BE2C (cell line): Measurements from ENCODE around the gene TRABD.

Source experiments
- DNase-seq: peaks from one replicate; pipeline ENCODE4 v3.0.0-alpha.2; 2020
- H3K27me3 ChIP-seq: fragments of 250-450 bp; sonication (Bioruptor Pico); 2 replicates; pipeline ENCODE4 v1.5.1; 2020; ENCODE audit warnings: mild to moderate bottlenecking
- H3K36me3 ChIP-seq: fragments of 250-450 bp; sonication (Bioruptor Pico); 2 replicates; pipeline ENCODE4 v1.5.1; 2020; ENCODE audit warnings: mild to moderate bottlenecking
- H3K4me1 ChIP-seq: fragments of 250-450 bp; sonication (Bioruptor Pico); 2 replicates; pipeline ENCODE4 v1.5.1; 2020
- H3K4me3 ChIP-seq: 2 replicates; pipeline ENCODE4 v1.5.1; 2011; ENCODE audit warnings: low read depth, low read length
- H3K9me3 ChIP-seq: fragments of 250-450 bp; sonication (Bioruptor Pico); 2 replicates; pipeline ENCODE4 v1.5.1; 2020
- TF ChIP-seq, protein P1 (sequence below): IDR thresholded peaks from 2 replicates; pipeline ENCODE4 v1.5.1; 2012; ENCODE audit warnings: mild to moderate bottlenecking, low read depth, low read length

The TRABD gene

DNA sequence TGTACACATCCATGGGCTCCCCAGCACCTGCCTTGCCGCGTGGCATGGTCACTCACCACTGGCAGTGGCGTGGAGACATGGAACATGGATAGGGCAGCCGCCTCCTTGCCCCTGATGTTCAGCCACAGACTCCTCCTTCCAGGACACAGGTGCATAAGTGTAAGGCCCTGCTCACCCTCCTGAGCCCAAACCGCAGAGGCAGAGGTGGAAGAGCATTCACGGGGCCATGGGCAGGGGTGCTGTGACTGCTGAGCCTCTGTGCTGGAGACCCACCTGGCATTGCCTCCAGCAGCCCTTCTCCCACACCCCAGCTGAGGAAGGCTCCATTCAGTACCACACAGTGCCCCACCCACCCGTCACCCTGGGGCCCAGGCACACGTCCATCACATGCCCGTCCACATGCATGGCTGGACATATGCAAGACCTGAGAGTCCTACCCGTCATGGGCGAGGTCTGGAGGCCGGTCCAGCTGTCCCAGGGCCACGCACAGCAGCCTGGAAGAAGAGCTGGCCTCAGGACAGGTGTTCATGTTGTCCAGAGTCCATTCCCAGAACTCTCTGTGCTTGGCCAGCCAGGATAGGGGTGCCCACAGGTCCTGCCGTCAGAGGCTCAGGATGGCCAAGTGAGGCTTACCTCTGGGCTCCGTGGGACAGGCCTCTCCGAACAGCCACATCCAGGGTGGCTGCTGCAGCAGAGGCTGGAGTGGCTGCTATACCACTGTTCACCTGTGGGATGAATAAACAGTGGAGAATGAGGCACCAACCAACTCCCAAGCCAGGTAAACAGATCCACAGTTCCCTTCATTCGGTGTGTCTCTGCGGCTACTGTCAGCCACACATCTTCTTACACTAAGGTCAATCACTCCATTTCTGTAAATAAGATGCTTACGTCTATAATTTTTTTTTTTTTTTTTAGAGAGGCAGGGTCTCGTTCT is 60.8 kb downstream of the TRABD start:
- Histone ChIP-seq H3K4me1 (peaks cover 17% of the 10 kb centered on the region), H3K36me3 (peaks cover 14% of the 10 kb centered on the region), H3K9me3 (no peaks in the 10 kb centered on the region), H3K27me3 (no peaks in the 10 kb centered on the region), H3K4me3 (no peak overlapping the region)
- DNase-seq = no peak
- TF ChIP-seq, protein P1, sequence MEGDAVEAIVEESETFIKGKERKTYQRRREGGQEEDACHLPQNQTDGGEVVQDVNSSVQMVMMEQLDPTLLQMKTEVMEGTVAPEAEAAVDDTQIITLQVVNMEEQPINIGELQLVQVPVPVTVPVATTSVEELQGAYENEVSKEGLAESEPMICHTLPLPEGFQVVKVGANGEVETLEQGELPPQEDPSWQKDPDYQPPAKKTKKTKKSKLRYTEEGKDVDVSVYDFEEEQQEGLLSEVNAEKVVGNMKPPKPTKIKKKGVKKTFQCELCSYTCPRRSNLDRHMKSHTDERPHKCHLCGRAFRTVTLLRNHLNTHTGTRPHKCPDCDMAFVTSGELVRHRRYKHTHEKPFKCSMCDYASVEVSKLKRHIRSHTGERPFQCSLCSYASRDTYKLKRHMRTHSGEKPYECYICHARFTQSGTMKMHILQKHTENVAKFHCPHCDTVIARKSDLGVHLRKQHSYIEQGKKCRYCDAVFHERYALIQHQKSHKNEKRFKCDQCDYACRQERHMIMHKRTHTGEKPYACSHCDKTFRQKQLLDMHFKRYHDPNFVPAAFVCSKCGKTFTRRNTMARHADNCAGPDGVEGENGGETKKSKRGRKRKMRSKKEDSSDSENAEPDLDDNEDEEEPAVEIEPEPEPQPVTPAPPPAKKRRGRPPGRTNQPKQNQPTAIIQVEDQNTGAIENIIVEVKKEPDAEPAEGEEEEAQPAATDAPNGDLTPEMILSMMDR = no peak

DNA sequence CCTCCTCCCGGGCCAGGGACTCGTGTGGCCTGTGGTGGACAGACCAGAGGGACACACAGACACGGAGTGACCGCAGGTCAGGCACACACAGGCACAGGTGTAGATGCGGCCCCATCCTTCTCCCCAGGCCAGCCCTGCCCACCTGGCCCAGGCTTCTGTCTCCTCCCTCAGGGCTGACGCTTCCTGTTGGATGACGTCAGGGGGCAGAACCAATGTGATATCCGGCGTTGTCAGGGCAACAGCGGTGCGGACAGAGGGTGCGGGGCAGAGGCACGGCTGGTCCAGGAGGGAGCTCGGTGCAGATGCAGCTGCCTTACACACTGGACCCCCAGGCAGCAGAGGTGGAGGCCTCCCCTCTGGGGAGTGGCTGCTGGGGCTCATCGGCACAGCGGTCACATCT is 62.0 kb downstream of the TRABD start:
- Histone ChIP-seq H3K36me3 (peaks cover 14% of the 10 kb centered on the region), H3K4me1 (peaks cover 19% of the 10 kb centered on the region), H3K4me3 (peak overlapping the region; percentile 45), H3K27me3 (no peaks in the 10 kb centered on the region), H3K9me3 (no peaks in the 10 kb centered on the region)
- peak; percentile 92 for DNase-seq
- TF ChIP-seq, protein P1 = no peak

DNA sequence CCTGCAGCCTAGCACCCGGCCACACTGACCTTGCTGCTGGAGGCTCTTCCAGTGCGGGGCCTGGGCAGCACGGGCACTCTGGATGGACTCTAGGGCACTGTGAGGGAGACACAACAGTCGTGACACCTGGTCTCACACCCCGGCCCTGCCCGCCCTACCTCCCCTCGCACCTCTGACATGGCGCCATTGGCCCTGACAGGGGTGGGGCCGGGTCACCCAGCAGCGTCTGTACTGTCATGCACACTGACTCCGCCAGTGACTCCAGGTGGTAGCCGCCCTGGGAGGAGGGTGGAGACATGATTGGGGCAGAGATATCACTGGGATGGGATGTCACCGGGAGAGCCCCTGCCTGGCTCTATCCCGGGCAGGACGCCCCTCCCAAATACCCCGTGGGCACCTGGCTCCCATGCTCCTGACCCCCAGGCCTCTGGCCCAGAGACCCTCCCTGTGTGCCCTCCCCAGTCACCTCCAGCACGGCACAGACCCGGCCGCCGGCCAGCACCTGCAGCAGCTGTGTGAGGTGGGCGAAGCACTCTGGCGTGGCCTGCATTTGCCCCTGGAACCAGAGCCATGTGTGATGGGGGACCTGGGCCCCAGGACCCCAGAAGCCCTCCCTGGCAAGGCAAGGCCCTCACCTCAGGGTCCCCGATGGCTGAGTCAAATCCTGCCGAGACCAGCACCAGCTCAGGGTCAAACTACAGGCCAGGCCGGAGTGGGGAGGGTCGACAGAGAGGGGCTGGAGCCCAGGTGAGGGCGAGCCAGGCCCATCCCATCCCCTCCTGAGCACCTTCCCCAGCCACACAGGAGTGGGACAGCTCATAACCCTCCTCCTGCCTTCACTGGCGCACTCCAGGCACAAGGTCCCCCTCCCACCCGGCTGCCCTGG is 62.7 kb downstream of the TRABD start:
- TF ChIP-seq, protein P1 = no peak
- no peaks in the 10 kb centered on the region for H3K27me3 ChIP-seq
- peaks cover 17% of the 10 kb centered on the region for H3K36me3 ChIP-seq
- H3K4me1 ChIP-seq = peaks cover 19% of the 10 kb centered on the region
- H3K4me3 ChIP-seq = peak overlapping the region; percentile 45
- no peaks in the 10 kb centered on the region for H3K9me3 ChIP-seq
- DNase-seq = no peak
